Measurements from ENCODE around the gene SH2D3A. TPM values are rescaled to one million over a fixed set of nuclear protein-coding genes. Genes with fewer than 3 reads are reported as not detected.

The SH2D3A gene
- total RNA-seq, 5 donors from 2014 or later (not counting 1 experiment from before 2014, with no cell fraction given): 61.7 to 83.7 (median 73.6) TPM

Other genes with a start within 250 kb of the SH2D3A start
- 1 to 10 TPM; 1.3 to 6.0 (median 1.6) TPM for gene TNFSF9, start 236.4 kb downstream of the SH2D3A start, total RNA-seq
- 1 to 10 TPM; 1.9 to 4.3 (median 2.0) TPM for gene CD70, start 176.3 kb downstream of the SH2D3A start, total RNA-seq
- 10 to 100 TPM in 3 of 5 donors, 1 to 10 TPM in 2; 1.9 to 22.6 (median 12.7) TPM for gene TNFSF14, start 97.3 kb downstream of the SH2D3A start, total RNA-seq
- 10 to 100 TPM in 1 of 5 donors, 1 to 10 TPM in 3, not detected in 1; 1.1 to 10.6 (median 7.6) TPM for gene C3, start 46.8 kb downstream of the SH2D3A start, total RNA-seq
- gene GPR108, start 29.9 kb downstream of the SH2D3A start, total RNA-seq: 10 to 100 TPM; 51.8 to 83.3 (median 58.4) TPM
- gene TRIP10, start 27.8 kb downstream of the SH2D3A start, total RNA-seq: 1 to 10 TPM; 2.6 to 8.7 (median 7.3) TPM
- gene VAV1, start 5.3 kb upstream of the SH2D3A start, total RNA-seq: 100 to 1,000 TPM in 2 of 5 donors, 10 to 100 TPM in 3; 82.5 to 114 (median 92.2) TPM
- 1 to 10 TPM; 3.4 to 9.7 (median 3.7) TPM for gene ADGRE1, start 120.1 kb upstream of the SH2D3A start, total RNA-seq